ENCODE data around the gene TPGS2.
"Not testable (repeated sequence)": the region's sequence is repeated elsewhere in the genome, so short reads cannot be mapped to it uniquely, and the experiment has no call there.

TPGS2 gene

GRCh38 chr18:36771245-36771644 lies 57.6 kb downstream of the TPGS2 start:
- no peak for DNase-seq

GRCh38 chr18:36770315-36770946 lies 58.4 kb downstream of the TPGS2 start:
- no peak for DNase-seq

GRCh38 chr18:36769611-36770314 lies 59.0 kb downstream of the TPGS2 start:
- DNase-seq = no peak

- DNase-seq = no peak
Observed at GRCh38 chr18:36769172-36769571, 59.6 kb downstream of the TPGS2 start.

- no peak for DNase-seq
Observed at GRCh38 chr18:36766836-36767235, 62.0 kb downstream of the TPGS2 start.

GRCh38 chr18:36762965-36763364 lies 65.8 kb downstream of the TPGS2 start:
- DNase-seq = not testable (repeated sequence)

- DNase-seq = no peak
Observed at GRCh38 chr18:36762074-36762473, 66.7 kb downstream of the TPGS2 start.

- DNase-seq = no peak
Observed at GRCh38 chr18:36761186-36761698, 67.6 kb downstream of the TPGS2 start.

GRCh38 chr18:36760598-36760997 lies 68.2 kb downstream of the TPGS2 start:
- no peak for DNase-seq

- no peak for DNase-seq
Observed at GRCh38 chr18:36759167-36759776, 69.5 kb downstream of the TPGS2 start.

- DNase-seq = no peak
Observed at GRCh38 chr18:36758623-36759022, 70.2 kb downstream of the TPGS2 start.

- DNase-seq = no peak
Observed at GRCh38 chr18:36757991-36758390, 70.8 kb downstream of the TPGS2 start.

- peak; percentile 23 for DNase-seq
Observed at GRCh38 chr18:36757081-36757480, 71.7 kb downstream of the TPGS2 start.

GRCh38 chr18:36756242-36756641 lies 72.6 kb downstream of the TPGS2 start:
- DNase-seq = peak; percentile 20

GRCh38 chr18:36752929-36753865 lies 75.6 kb downstream of the TPGS2 start:
- no peak for DNase-seq

- DNase-seq = no peak
Observed at GRCh38 chr18:36745219-36745975, 83.4 kb downstream of the TPGS2 start.

GRCh38 chr18:36744261-36744876 lies 84.4 kb downstream of the TPGS2 start:
- no peak for DNase-seq
